Measurements from ENCODE around the gene CRISP3. TPM values are rescaled to one million over a fixed set of nuclear protein-coding genes. Genes with fewer than 3 reads are reported as not detected.

Gene CRISP3
- total and polyA plus RNA-seq, 2 of the 4 experiments (the other 2 are of a cell fraction): not detected

DNA sequence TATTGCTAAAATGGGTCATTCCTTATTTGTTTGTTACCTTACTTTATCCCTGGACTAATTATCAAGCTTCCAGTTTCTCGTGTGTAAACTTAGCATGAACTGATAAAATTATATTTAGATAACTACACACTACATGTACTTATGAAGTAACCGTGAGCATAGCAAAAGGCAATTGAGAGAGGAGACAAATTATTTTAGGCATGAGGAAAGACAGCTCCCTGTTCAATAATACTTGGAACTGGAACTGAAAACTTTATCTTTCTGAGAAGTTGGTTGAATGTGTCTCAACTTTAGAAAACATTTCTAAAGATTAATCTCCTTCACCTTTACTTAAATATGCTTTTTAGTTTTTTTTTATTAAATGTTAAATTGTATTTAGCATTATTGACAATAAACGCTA lies 11.4 kb downstream of the CRISP3 start:
- H4K20me1 ChIP-seq (ENCODE audit: insufficient read depth, low read length): no peaks in the 10 kb centered on the region
- H3K4ac ChIP-seq (ENCODE audit: low read depth, low read length): no peak overlapping the region
- no peak overlapping the region for H3K56ac ChIP-seq (ENCODE audit: extremely low read depth, insufficient read depth, low read length)
- no peak overlapping the region for H3K4me3 ChIP-seq (ENCODE audit: insufficient read depth, low read depth, low read length)
- no peak overlapping the region for H3K18ac ChIP-seq (ENCODE audit: low read depth, low read length)
- H4K5ac ChIP-seq (ENCODE audit: low read depth, low read length): no peak overlapping the region
- H2BK15ac ChIP-seq (ENCODE audit: low read depth, low read length): no peak overlapping the region
- H3K27ac ChIP-seq (ENCODE audit: insufficient read depth, low read length): no peak overlapping the region
- no peaks in the 10 kb centered on the region for H3K36me3 ChIP-seq (ENCODE audit: control insufficient read depth, insufficient read depth, low read length)
- H3K79me1 ChIP-seq (ENCODE audit: low read depth in 1 of 2, low read length in 2 of 2): no peaks in the 10 kb centered on the region
- no peak overlapping the region for H2AK5ac ChIP-seq (ENCODE audit: low read depth, low read length)
- H4K8ac ChIP-seq (ENCODE audit: low read depth in 2 of 2, low read length in 2 of 2): no peak overlapping the region
- no peaks in the 10 kb centered on the region for H3K4me1 ChIP-seq (ENCODE audit: control insufficient read depth, insufficient read depth, low read length)
- no peak overlapping the region for H4K91ac ChIP-seq (ENCODE audit: insufficient read depth, low read depth, low read length)
- no CpG with 5 or more reads among the region's 3 CpGs for WGBS, 2 experiments (ENCODE audit: extremely low coverage in 2 of 2, insufficient read length in 1 of 2)
- H3K23ac ChIP-seq (ENCODE audit: low read depth, low read length): no peak overlapping the region
- no peak for ATAC-seq (ENCODE audit: low read depth)
- BruUV-seq (replicated peaks): no TSS peak
- DNase-seq: no peak
- TF ChIP-seq USF2 (IDR thresholded peaks at IDR 0.05; ENCODE audit: low read depth, low read length): no peak
- no peak for TF ChIP-seq RFX5 (IDR thresholded peaks at IDR 0.05; ENCODE audit: low read depth, low read length)
- TF ChIP-seq FOS (IDR thresholded peaks at IDR 0.05; ENCODE audit: low read depth, low read length): no peak
- TF ChIP-seq MAZ (IDR thresholded peaks at IDR 0.05; ENCODE audit: borderline replicate concordance, low read depth, low read length): no peak
- TF ChIP-seq, protein P1, sequence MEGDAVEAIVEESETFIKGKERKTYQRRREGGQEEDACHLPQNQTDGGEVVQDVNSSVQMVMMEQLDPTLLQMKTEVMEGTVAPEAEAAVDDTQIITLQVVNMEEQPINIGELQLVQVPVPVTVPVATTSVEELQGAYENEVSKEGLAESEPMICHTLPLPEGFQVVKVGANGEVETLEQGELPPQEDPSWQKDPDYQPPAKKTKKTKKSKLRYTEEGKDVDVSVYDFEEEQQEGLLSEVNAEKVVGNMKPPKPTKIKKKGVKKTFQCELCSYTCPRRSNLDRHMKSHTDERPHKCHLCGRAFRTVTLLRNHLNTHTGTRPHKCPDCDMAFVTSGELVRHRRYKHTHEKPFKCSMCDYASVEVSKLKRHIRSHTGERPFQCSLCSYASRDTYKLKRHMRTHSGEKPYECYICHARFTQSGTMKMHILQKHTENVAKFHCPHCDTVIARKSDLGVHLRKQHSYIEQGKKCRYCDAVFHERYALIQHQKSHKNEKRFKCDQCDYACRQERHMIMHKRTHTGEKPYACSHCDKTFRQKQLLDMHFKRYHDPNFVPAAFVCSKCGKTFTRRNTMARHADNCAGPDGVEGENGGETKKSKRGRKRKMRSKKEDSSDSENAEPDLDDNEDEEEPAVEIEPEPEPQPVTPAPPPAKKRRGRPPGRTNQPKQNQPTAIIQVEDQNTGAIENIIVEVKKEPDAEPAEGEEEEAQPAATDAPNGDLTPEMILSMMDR (conservative IDR thresholded peaks at IDR 0.05; ENCODE audit: low read depth, low read length): no peak
- TF ChIP-seq NFE2L2 (IDR thresholded peaks at IDR 0.05; ENCODE audit: low read depth, low read length): no peak
- TF ChIP-seq CHD1 (IDR thresholded peaks at IDR 0.05; ENCODE audit: low read depth, low read length): no peak
- no peak for TF ChIP-seq RCOR1 (IDR thresholded peaks at IDR 0.05; ENCODE audit: insufficient replicate concordance, low read length)
- TF ChIP-seq ELK1 (IDR thresholded peaks at IDR 0.05; ENCODE audit: borderline replicate concordance, low read depth, low read length): no peak
- H3K4me2 ChIP-seq (ENCODE audit: low read depth, low read length): no peak overlapping the region
- H2AK9ac ChIP-seq (replicated peaks; ENCODE audit: low read depth, low read length, poor library complexity): no peak overlapping the region
- in situ Hi-C loops (cut with MboI; ENCODE audit: low sequenced_read_pairs) (no loop called here), dilution Hi-C loops (cut with HindIII; ENCODE audit: low sequenced_read_pairs, unreplicated experiment) (no loop called here), intact Hi-C loops (cut with micrococcal nuclease) (no loop called here)
- H3K9me1 ChIP-seq (ENCODE audit: insufficient read depth, low read length): no peaks in the 10 kb centered on the region
- no peak overlapping the region for H2BK120ac ChIP-seq (ENCODE audit: low read depth, low read length)
- H3K14ac ChIP-seq (replicated peaks; ENCODE audit: low read depth, low read length): no peak overlapping the region
- H2BK20ac ChIP-seq (ENCODE audit: low read depth, low read length): no peak overlapping the region
- no peak overlapping the region for H3K9ac ChIP-seq (ENCODE audit: low read depth, low read length)
- no peaks in the 10 kb centered on the region for H3K27me3 ChIP-seq (ENCODE audit: control insufficient read depth, insufficient read depth, low read length)
- no peak overlapping the region for H2BK5ac ChIP-seq (ENCODE audit: low read depth, low read length, poor library complexity, severe bottlenecking)
- no peaks in the 10 kb centered on the region for H3K9me3 ChIP-seq (ENCODE audit: control insufficient read depth, insufficient read depth, low read length)
- ChIA-PET POLR2A (ENCODE audit: unreplicated experiment) (no interaction called here), CTCF (no interaction called here)
- no peak overlapping the region for H2AFZ ChIP-seq (replicated peaks; ENCODE audit: low read length, poor library complexity)

All from IMR-90 (cell line).